Keratinocyte (primary cell): ENCODE data around the gene LRAT. TPM values are rescaled to one million over a fixed set of nuclear protein-coding genes. Genes with fewer than 3 reads are reported as not detected.

Source experiments
- DNase-seq: peaks from one replicate; pipeline ENCODE4 v3.0.0-alpha.2; 2011; ENCODE audit warnings: low read depth, missing footprints, low spot score
- FAIRE-seq: peaks from 2 replicates; lab custom pipeline; 2011; peaks lifted over from hg19 to GRCh38; lab: Jason Lieb, UNC
- H2AFZ ChIP-seq: 2 replicates; pipeline ENCODE4 v1.6.0; 2012; ENCODE audit warnings: low read length, control low read depth, inconsistent platforms; ENCODE audit not compliant: control insufficient read depth
- H3K27ac ChIP-seq: 2 replicates; pipeline ENCODE4 v1.5.1; 2011; ENCODE audit warnings: low read length; ENCODE audit not compliant: control insufficient read depth, insufficient read depth
- H3K27me3 ChIP-seq: 3 replicates; pipeline ENCODE4 v1.6.0; 2011; ENCODE audit warnings: low read length; ENCODE audit not compliant: control insufficient read depth, insufficient read depth; ENCODE audit errors: extremely low read depth
- H3K36me3 ChIP-seq, 2 experiments: 2 replicates in 1 of 2; 3 replicates in 1 of 2; pipeline ENCODE4 v1.5.1; 2011; ENCODE audit warnings: low read length in 2 of 2, mild to moderate bottlenecking in 1 of 2; ENCODE audit not compliant: control insufficient read depth in 2 of 2, insufficient read depth in 2 of 2; ENCODE audit errors: extremely low read depth in 1 of 2
- H3K4me1 ChIP-seq: 3 replicates; pipeline ENCODE4 v1.5.1; 2011; ENCODE audit warnings: low read length; ENCODE audit not compliant: control insufficient read depth, insufficient read depth; ENCODE audit errors: extremely low read depth
- H3K4me2 ChIP-seq: 3 replicates; pipeline ENCODE4 v1.6.0; 2011; ENCODE audit warnings: low read depth, low read length; ENCODE audit not compliant: control insufficient read depth, insufficient read depth; ENCODE audit errors: extremely low read depth
- H3K4me3 ChIP-seq, 3 experiments: fragments of 200-600 bp in 1 of 3; sonication (generic) in 1 of 3; 2 replicates in 2 of 3; 3 replicates in 1 of 3; pipeline ENCODE4 v1.5.1; 2011 to 2016; ENCODE audit warnings: low read length in 3 of 3, mild to moderate bottlenecking in 3 of 3, control low read depth in 2 of 3, inconsistent platforms in 1 of 3, low read depth in 1 of 3, mixed read lengths in 1 of 3, mixed run types in 1 of 3, moderate library complexity in 1 of 3; ENCODE audit not compliant: control insufficient read depth in 2 of 3, insufficient read depth in 2 of 3; ENCODE audit errors: extremely low read depth in 1 of 3
- H3K79me2 ChIP-seq: 2 replicates; pipeline ENCODE4 v1.6.0; 2012; ENCODE audit warnings: low read length; ENCODE audit not compliant: control insufficient read depth, insufficient read depth
- H3K9ac ChIP-seq: 3 replicates; pipeline ENCODE4 v1.6.0; 2011; ENCODE audit warnings: low read length; ENCODE audit not compliant: control insufficient read depth, insufficient read depth; ENCODE audit errors: extremely low read depth
- H3K9me1 ChIP-seq: 3 replicates; pipeline ENCODE4 v1.6.0; 2011; ENCODE audit warnings: low read length; ENCODE audit not compliant: control insufficient read depth, insufficient read depth; ENCODE audit errors: extremely low read depth
- H3K9me3 ChIP-seq: 2 replicates; pipeline ENCODE4 v1.5.1; 2012; ENCODE audit warnings: low read depth, low read length; ENCODE audit not compliant: control insufficient read depth
- H4K20me1 ChIP-seq: 3 replicates; pipeline ENCODE4 v1.6.0; 2011; ENCODE audit warnings: low read length; ENCODE audit not compliant: control insufficient read depth, insufficient read depth; ENCODE audit errors: extremely low read depth
- EZH2 ChIP-seq: IDR thresholded peaks from one replicate; pipeline ENCODE4 v1.6.1; 2012; ENCODE audit warnings: inconsistent platforms, mild to moderate bottlenecking, low read length, moderate library complexity
- dilution Hi-C: fragments of 300-500 bp; cut with MboI; formaldehyde crosslinking; loops from one replicate; pipeline ENCODE4 v1.7.0; 2020; ENCODE audit warnings: low sequenced_read_pairs; ENCODE audit not compliant: extremely low pct_ligation_motif_present
- polyA plus RNA-seq, 5 experiments: library from polyadenylated mRNA; depleted of rRNA in 3 of 5; stranded (reverse) in 3 of 5; stranded (forward) in 1 of 5; unstranded in 1 of 5; fragments of >200 nt; gene quantifications; 1 replicate in 1 of 5; 2 replicates in 3 of 5; 3 replicates in 1 of 5; pipeline versions ENCODE4 v1.2.1 to v1.2.3, GENCODE V29; 2011 to 2012; ENCODE audit warnings: missing spikeins in 2 of 5, low read depth in 1 of 5, low replicate concordance in 1 of 5
- TF ChIP-seq, protein P1 (sequence below), 3 experiments: IDR thresholded peaks in 1 of 3; conservative IDR thresholded peaks in 1 of 3; optimal IDR thresholded peaks in 1 of 3; 2 replicates in 2 of 3; 3 replicates in 1 of 3; pipeline versions ENCODE3 to v1.5.1; 2011; ENCODE audit warnings: low read length in 3 of 3, mild to moderate bottlenecking in 3 of 3, moderate library complexity in 2 of 3, control low read depth in 1 of 3, inconsistent platforms in 1 of 3; ENCODE audit not compliant: insufficient read depth in 2 of 3; ENCODE audit errors: extremely low read depth in 1 of 3

Gene LRAT
- polyA plus RNA-seq, 1 donor (not counting 4 experiments of a cell fraction or from before 2014, with no cell fraction given) = 2.3 TPM

GRCh38 chr4:154720123-154720522, 23.7 kb upstream of the LRAT start:
- no peak overlapping the region for H2AFZ ChIP-seq
- H3K9ac ChIP-seq = peak overlapping the region; percentile 74
- TF ChIP-seq, protein P1, sequence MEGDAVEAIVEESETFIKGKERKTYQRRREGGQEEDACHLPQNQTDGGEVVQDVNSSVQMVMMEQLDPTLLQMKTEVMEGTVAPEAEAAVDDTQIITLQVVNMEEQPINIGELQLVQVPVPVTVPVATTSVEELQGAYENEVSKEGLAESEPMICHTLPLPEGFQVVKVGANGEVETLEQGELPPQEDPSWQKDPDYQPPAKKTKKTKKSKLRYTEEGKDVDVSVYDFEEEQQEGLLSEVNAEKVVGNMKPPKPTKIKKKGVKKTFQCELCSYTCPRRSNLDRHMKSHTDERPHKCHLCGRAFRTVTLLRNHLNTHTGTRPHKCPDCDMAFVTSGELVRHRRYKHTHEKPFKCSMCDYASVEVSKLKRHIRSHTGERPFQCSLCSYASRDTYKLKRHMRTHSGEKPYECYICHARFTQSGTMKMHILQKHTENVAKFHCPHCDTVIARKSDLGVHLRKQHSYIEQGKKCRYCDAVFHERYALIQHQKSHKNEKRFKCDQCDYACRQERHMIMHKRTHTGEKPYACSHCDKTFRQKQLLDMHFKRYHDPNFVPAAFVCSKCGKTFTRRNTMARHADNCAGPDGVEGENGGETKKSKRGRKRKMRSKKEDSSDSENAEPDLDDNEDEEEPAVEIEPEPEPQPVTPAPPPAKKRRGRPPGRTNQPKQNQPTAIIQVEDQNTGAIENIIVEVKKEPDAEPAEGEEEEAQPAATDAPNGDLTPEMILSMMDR (optimal IDR thresholded peaks at IDR 0.05 in 1 of 3, IDR thresholded peaks at IDR 0.05 in 1 of 3, conservative IDR thresholded peaks at IDR 0.05 in 1 of 3; ENCODE audit: extremely low read depth in 1 of 3, insufficient read depth in 2 of 3, low read length in 3 of 3) = no peak
- no peak for TF ChIP-seq EZH2
- H4K20me1 ChIP-seq = no peaks in the 10 kb centered on the region
- H3K4me2 ChIP-seq = peak overlapping the region; percentile 58
- peak overlapping the region; percentile 98 for H3K27ac ChIP-seq
- peak; percentile 98 for FAIRE-seq
- no peaks in the 10 kb centered on the region for H3K36me3 ChIP-seq
- peaks cover 45% of the 10 kb centered on the region for H3K4me1 ChIP-seq
- no peaks in the 10 kb centered on the region for H3K9me3 ChIP-seq
- peak; percentile 76 for DNase-seq
- dilution Hi-C loops = no loop called here
- no peak overlapping the region for H3K4me3 ChIP-seq
- H3K27me3 ChIP-seq = no peaks in the 10 kb centered on the region
- H3K9me1 ChIP-seq = no peaks in the 10 kb centered on the region
- H3K79me2 ChIP-seq = no peaks in the 10 kb centered on the region

DNA sequence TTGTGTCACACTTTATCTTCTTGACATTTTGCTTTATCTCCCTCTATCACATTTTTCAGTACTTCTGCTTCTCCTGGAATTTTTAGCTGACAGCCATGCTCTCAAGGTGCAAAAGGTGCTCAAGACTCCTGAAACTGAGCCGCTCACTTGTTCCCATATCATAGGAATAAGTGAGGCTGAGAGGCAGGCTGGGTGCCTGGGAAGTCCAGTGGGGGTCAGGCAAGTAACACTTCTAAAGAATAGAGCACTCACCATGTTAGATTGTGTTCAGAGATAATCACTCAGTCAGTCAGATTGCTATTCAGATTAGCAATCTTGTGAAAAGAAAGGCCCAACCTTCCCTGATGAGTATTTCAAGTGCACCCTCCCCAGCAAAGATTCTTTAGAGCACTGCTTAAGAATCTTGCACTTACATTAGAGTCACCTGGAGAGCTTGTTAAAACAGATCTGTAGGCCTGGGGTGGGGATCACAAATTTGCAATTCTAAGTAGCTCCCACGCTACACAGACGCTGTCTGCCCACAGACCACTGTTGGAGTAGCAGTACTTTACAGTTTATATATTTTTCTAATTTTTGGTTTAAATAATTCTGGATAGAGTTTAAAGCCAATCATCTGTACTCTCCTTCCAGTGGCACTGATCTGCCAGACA, 23.1 kb upstream of the LRAT start:
- FAIRE-seq (peak; percentile 5), DNase-seq (no peak)
- H3K4me2 ChIP-seq = peak overlapping the region; percentile 58

More for the DNA sequence above, 23.1 kb upstream of the LRAT start:
- H3K4me3 ChIP-seq = no peak overlapping the region
- H3K9me3 ChIP-seq = no peaks in the 10 kb centered on the region
- H3K36me3 ChIP-seq = no peaks in the 10 kb centered on the region
- peak overlapping the region; percentile 74 for H3K9ac ChIP-seq
- dilution Hi-C loops = no loop called here
- no peaks in the 10 kb centered on the region for H4K20me1 ChIP-seq
- H2AFZ ChIP-seq = peak overlapping the region; percentile 14
- H3K79me2 ChIP-seq = no peaks in the 10 kb centered on the region
- peaks cover 45% of the 10 kb centered on the region for H3K4me1 ChIP-seq
- TF ChIP-seq, protein P1 (optimal IDR thresholded peaks at IDR 0.05 in 1 of 3, IDR thresholded peaks at IDR 0.05 in 1 of 3, conservative IDR thresholded peaks at IDR 0.05 in 1 of 3; ENCODE audit: extremely low read depth in 1 of 3, insufficient read depth in 2 of 3, low read length in 3 of 3) = peak in 2 of 3 experiments; percentile 15 to 51
- TF ChIP-seq EZH2 = no peak
- H3K27ac ChIP-seq = peak overlapping the region; percentile 98
- H3K9me1 ChIP-seq = no peaks in the 10 kb centered on the region
- H3K27me3 ChIP-seq = no peaks in the 10 kb centered on the region
